Caki2 (cell line): ENCODE measurements around the gene RIPK1. TPM values are rescaled to one million over a fixed set of nuclear protein-coding genes. Genes with fewer than 3 reads are reported as not detected.
A peak's percentile ranks its signal among the peaks of the same experiment; 100 is the strongest.
"Not testable (repeated sequence)": the region's sequence is repeated elsewhere in the genome, so short reads cannot be mapped to it uniquely, and the experiment has no call there.

Experiments
- DNase-seq: peaks from one replicate; pipeline ENCODE4 v3.0.0-alpha.2; 2015; ENCODE audit warnings: low read depth
- in situ Hi-C: cut with HindIII; loops from 2 replicates; pipeline ENCODE4 v1.10.0; 2016; ENCODE audit warnings: low sequenced_read_pairs, low pct_unique_long_range_greater_than_20kb, mixed read lengths
- total RNA-seq: library from RNA; depleted of rRNA; stranded (reverse); fragments of >200 nt; shearing (Covaris generic); gene quantifications from 2 replicates; pipeline ENCODE4 v1.2.3, GENCODE V29; 2014; ENCODE audit warnings: low replicate concordance

RIPK1 gene
- total RNA-seq, 1 experiment from 2014 or later, result 6.7 TPM

- DNase-seq, result no peak
- in situ Hi-C loops, result no loop called here
Observed at GRCh38 chr6:3119040-3119723, 50.9 kb downstream of the RIPK1 start.

- DNase-seq, result no peak
- in situ Hi-C loops, result no loop called here
Observed at GRCh38 chr6:3120765-3121089, 52.4 kb downstream of the RIPK1 start.

GRCh38 chr6:3122823-3123182, 54.5 kb downstream of the RIPK1 start:
- no peak for DNase-seq
- in situ Hi-C loops, result no loop called here

GRCh38 chr6:3124667-3125066, 56.4 kb downstream of the RIPK1 start:
- in situ Hi-C loops, result no loop called here
- no peak for DNase-seq

- in situ Hi-C loops, result no loop called here
- DNase-seq, result no peak
Observed at GRCh38 chr6:3125815-3126214, 57.5 kb downstream of the RIPK1 start.

GRCh38 chr6:3128356-3129108, 60.2 kb downstream of the RIPK1 start:
- DNase-seq, result no peak
- in situ Hi-C loops, result no loop called here

GRCh38 chr6:3131695-3132094, 63.4 kb downstream of the RIPK1 start:
- DNase-seq, result no peak
- in situ Hi-C loops, result no loop called here

- in situ Hi-C loops, result no loop called here
- DNase-seq, result no peak
Observed at GRCh38 chr6:3133515-3133914, 65.2 kb downstream of the RIPK1 start.

- in situ Hi-C loops, result no loop called here
- no peak for DNase-seq
Observed at GRCh38 chr6:3135668-3136291, 67.5 kb downstream of the RIPK1 start.

- in situ Hi-C loops, result no loop called here
Observed at GRCh38 chr6:3136292-3137011, 68.2 kb downstream of the RIPK1 start.

GRCh38 chr6:3137057-3137777, 68.9 kb downstream of the RIPK1 start:
- in situ Hi-C loops, result no loop called here
- DNase-seq, result no peak

More at GRCh38 chr6:3136292-3137011, 68.2 kb downstream of the RIPK1 start:
- no peak for DNase-seq

GRCh38 chr6:3137873-3138272, 69.6 kb downstream of the RIPK1 start:
- in situ Hi-C loops, DNase-seq: not testable (repeated sequence)

GRCh38 chr6:3138341-3138740, 70.0 kb downstream of the RIPK1 start:
- no peak for DNase-seq
- in situ Hi-C loops, result no loop called here

GRCh38 chr6:3139090-3139903, 71.0 kb downstream of the RIPK1 start:
- DNase-seq, result peak; percentile 42
- in situ Hi-C loops, result no loop called here

GRCh38 chr6:3140201-3140600, 71.9 kb downstream of the RIPK1 start:
- in situ Hi-C loops, result no loop called here
- no peak for DNase-seq

- no peak for DNase-seq
- in situ Hi-C loops, result no loop called here
Observed at GRCh38 chr6:3142536-3142935, 74.2 kb downstream of the RIPK1 start.

GRCh38 chr6:3143158-3143557, 74.9 kb downstream of the RIPK1 start:
- in situ Hi-C loops, result no loop called here
- DNase-seq, result no peak

GRCh38 chr6:3144571-3144970, 76.3 kb downstream of the RIPK1 start:
- no peak for DNase-seq
- in situ Hi-C loops, result no loop called here
